MCF 10A (cell line): ENCODE results near the gene SMCP. TPM values are rescaled to one million over a fixed set of nuclear protein-coding genes. Genes with fewer than 3 reads are reported as not detected.

Source experiments
- BruUV-seq: library from RNA; stranded (reverse); fragments of 400-500 nt; replicated peaks from 2 replicates; lab custom pipeline; 2021; lab: Mats Ljungman, UMichigan
- CTCF ChIA-PET: fragments of 300-600 bp; sonication (Branson Sonifier 250); formaldehyde crosslinking; extraction: SDS; loops from one replicate; lab custom pipeline; 2021; ENCODE audit warnings: antibody characterized with exemption, inconsistent platforms; lab: Yijun Ruan, JAX
- POLR2A ChIA-PET: fragments of 300-600, 350-650 bp; sonication (Branson Sonifier 250); formaldehyde crosslinking; extraction: SDS; loops from one replicate; lab custom pipeline; 2020; ENCODE audit warnings: antibody characterized with exemption, inconsistent platforms; lab: Yijun Ruan, JAX
- DNase-seq: peaks from one replicate; pipeline ENCODE4 v3.0.0-alpha.2; 2018; ENCODE audit not compliant: unreplicated experiment
- H3K27ac Mint-ChIP-seq: one replicate; pipeline ENCODE4 v1.8.0; 2022; ENCODE audit warnings: mild to moderate bottlenecking, low read depth, mixed read lengths; ENCODE audit not compliant: unreplicated experiment
- H3K27me3 Mint-ChIP-seq: one replicate; pipeline ENCODE4 v1.8.0; 2022; ENCODE audit warnings: mixed read lengths; ENCODE audit not compliant: insufficient read depth, unreplicated experiment
- H3K36me3 Mint-ChIP-seq: one replicate; pipeline ENCODE4 v1.8.0; 2022; ENCODE audit warnings: mild to moderate bottlenecking, moderate library complexity, mixed read lengths; ENCODE audit not compliant: insufficient read depth, unreplicated experiment
- H3K4me1 Mint-ChIP-seq: one replicate; pipeline ENCODE4 v1.8.0; 2022; ENCODE audit warnings: mixed read lengths; ENCODE audit not compliant: insufficient read depth, unreplicated experiment
- H3K4me3 Mint-ChIP-seq: one replicate; pipeline ENCODE4 v1.8.0; 2022; ENCODE audit warnings: mild to moderate bottlenecking, moderate library complexity, mixed read lengths; ENCODE audit not compliant: unreplicated experiment
- H3K9me3 Mint-ChIP-seq: one replicate; pipeline ENCODE4 v1.8.0; 2022; ENCODE audit warnings: mixed read lengths; ENCODE audit not compliant: unreplicated experiment
- intact Hi-C: fragments of 100-400 bp; cut with micrococcal nuclease; formaldehyde crosslinking; loops from 2 replicates; pipeline ENCODE4 v1.14.1; 2022
- total RNA-seq: library from RNA; stranded (reverse); gene quantifications from 2 replicates; pipeline ENCODE4 v1.2.3, GENCODE V29; 2022
- TF ChIP-seq, protein P1 (sequence below): fragments of 200-600 bp; IDR thresholded peaks from one replicate; pipeline ENCODE4 v1.8.0; 2022; ENCODE audit warnings: antibody characterized with exemption, mild to moderate bottlenecking; ENCODE audit not compliant: unreplicated experiment

Gene SMCP
- total RNA-seq, 1 experiment from 2014 or later: not detected

GRCh38 chr1:152870831-152871730 lies 7.0 kb upstream of the SMCP start:
- intact Hi-C loops: loop anchor here (1.0 to 10.0 kb wide), 9 partner anchors 35 to 414 kb away; no protein-coding TSS in a partner anchor
- ChIA-PET POLR2A (interaction anchor here (0.7 to 1.6 kb wide), 8 partner anchors 55 to 352 kb away, joined by 3 to 8 read pairs (median 4); no protein-coding TSS in a partner anchor), CTCF (interaction anchor here (0.6 to 13.2 kb wide), 106 partner anchors 8 to 762 kb away, joined by 3 to 479 read pairs (median 4); partner anchors contain the start of genes IVL, LCE1B, LCE1C and LCE1E)
- no TSS peak for BruUV-seq
- no peaks in the 10 kb centered on the region for H3K27me3 Mint-ChIP-seq
- TF ChIP-seq, protein P1, sequence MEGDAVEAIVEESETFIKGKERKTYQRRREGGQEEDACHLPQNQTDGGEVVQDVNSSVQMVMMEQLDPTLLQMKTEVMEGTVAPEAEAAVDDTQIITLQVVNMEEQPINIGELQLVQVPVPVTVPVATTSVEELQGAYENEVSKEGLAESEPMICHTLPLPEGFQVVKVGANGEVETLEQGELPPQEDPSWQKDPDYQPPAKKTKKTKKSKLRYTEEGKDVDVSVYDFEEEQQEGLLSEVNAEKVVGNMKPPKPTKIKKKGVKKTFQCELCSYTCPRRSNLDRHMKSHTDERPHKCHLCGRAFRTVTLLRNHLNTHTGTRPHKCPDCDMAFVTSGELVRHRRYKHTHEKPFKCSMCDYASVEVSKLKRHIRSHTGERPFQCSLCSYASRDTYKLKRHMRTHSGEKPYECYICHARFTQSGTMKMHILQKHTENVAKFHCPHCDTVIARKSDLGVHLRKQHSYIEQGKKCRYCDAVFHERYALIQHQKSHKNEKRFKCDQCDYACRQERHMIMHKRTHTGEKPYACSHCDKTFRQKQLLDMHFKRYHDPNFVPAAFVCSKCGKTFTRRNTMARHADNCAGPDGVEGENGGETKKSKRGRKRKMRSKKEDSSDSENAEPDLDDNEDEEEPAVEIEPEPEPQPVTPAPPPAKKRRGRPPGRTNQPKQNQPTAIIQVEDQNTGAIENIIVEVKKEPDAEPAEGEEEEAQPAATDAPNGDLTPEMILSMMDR: peak; percentile 73
- H3K36me3 Mint-ChIP-seq: no peaks in the 10 kb centered on the region
- H3K4me1 Mint-ChIP-seq: peaks cover 20% of the 10 kb centered on the region
- peak; percentile 90 for DNase-seq
- H3K9me3 Mint-ChIP-seq: no peaks in the 10 kb centered on the region
- peak overlapping the region; percentile 43 for H3K4me3 Mint-ChIP-seq
- H3K27ac Mint-ChIP-seq: peak overlapping the region; percentile 5

- H3K4me1 Mint-ChIP-seq: peaks cover 20% of the 10 kb centered on the region
- no TSS peak for BruUV-seq
- H3K36me3 Mint-ChIP-seq: no peaks in the 10 kb centered on the region
- no peak for DNase-seq
- no peak overlapping the region for H3K4me3 Mint-ChIP-seq
- TF ChIP-seq, protein P1: no peak
- intact Hi-C loops: loop anchor here (1.0 to 10.0 kb wide), 9 partner anchors 35 to 413 kb away; no protein-coding TSS in a partner anchor
- no peaks in the 10 kb centered on the region for H3K9me3 Mint-ChIP-seq
- no peaks in the 10 kb centered on the region for H3K27me3 Mint-ChIP-seq
- H3K27ac Mint-ChIP-seq: peak overlapping the region; percentile 5
- ChIA-PET CTCF (interaction anchor here (0.6 to 13.2 kb wide), 62 partner anchors 8 to 504 kb away, joined by 3 to 479 read pairs (median 7); partner anchors contain the start of genes IVL, LCE3A, LCE7A and LELP1), POLR2A (interaction anchor here (0.6 to 0.8 kb wide), 4 partner anchors 54 to 219 kb away, joined by 3 to 4 read pairs (median 3); no protein-coding TSS in a partner anchor)
Measured at GRCh38 chr1:152871731-152872126, 6.4 kb upstream of the SMCP start.

- CTCF ChIA-PET: interaction anchor here (0.7 to 13.2 kb wide), 15 partner anchors 15 to 355 kb away, joined by 3 to 479 read pairs (median 45); partner anchors contain the start of genes LCE7A, LELP1 and SPRR1B
Measured at GRCh38 chr1:152873495-152873894, 4.6 kb upstream of the SMCP start.

More at GRCh38 chr1:152873495-152873894, 4.6 kb upstream of the SMCP start:
- no peaks in the 10 kb centered on the region for H3K9me3 Mint-ChIP-seq
- no peaks in the 10 kb centered on the region for H3K36me3 Mint-ChIP-seq
- no peaks in the 10 kb centered on the region for H3K27me3 Mint-ChIP-seq
- TF ChIP-seq, protein P1: no peak
- peak overlapping the region; percentile 7 for H3K27ac Mint-ChIP-seq
- no peak for DNase-seq
- no TSS peak for BruUV-seq
- intact Hi-C loops: loop anchor here (10.0 kb wide), 1 partner anchor 411 kb away; no protein-coding TSS in a partner anchor
- H3K4me1 Mint-ChIP-seq: peaks cover 20% of the 10 kb centered on the region
- H3K4me3 Mint-ChIP-seq: no peak overlapping the region
- POLR2A ChIA-PET: interaction anchor here (0.6 to 0.7 kb wide), 2 partner anchors 14 to 80 kb away, joined by 3 read pairs; no protein-coding TSS in a partner anchor
